Germinal center (tissue), 1 donor: Measurements from ENCODE around the gene COPZ1.
A peak's percentile ranks its signal among the peaks of the same experiment; 100 is the strongest.
"Not testable (repeated sequence)": the region's sequence is repeated elsewhere in the genome, so short reads cannot be mapped to it uniquely, and the experiment has no call there.

ENCODE experiments used
- DNase-seq: peaks from one replicate; pipeline ENCODE4 v3.0.0; 2012; ENCODE audit warnings: mixed read lengths, low spot score

COPZ1 gene

DNA sequence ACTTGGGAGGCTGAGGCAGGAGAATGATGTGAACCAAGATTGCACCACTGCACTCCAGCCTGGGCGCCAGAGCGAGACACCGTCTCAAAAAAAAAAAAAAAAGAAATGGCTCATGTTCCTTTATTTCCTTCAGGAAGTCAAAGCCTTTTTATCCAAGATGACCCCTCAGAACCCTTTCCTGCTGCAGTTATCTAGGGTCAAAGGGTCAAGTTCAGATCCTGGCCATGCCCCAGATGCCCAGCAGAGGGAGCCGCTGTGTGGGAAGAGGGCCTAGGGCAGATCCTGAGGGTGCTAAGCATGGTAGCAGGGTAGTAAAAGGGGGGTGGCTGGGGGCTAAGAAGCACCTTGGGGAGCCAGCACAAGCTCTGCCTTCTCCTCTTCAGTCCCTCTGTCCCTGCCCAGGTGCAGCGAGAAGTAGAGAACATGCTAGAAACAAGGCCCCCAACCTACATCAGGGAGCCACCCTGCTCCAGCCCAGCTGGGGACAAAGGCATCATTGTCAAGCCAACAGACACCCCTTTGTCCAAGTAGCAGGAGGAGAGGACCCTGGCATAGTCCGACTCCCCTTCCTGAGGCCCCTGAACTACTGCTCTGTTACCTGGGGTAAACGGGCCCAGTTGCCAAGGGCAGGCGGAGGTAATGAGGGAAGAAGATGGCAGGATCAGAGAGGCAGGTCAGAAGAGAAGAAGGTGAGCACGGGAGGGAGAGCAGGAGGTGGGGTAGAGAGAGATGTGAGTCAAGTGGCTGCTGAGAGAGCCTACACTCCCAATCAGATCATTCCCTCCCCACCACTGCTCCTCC lies 30.6 kb upstream of the COPZ1 start:
- peak; percentile 61 for DNase-seq

DNA sequence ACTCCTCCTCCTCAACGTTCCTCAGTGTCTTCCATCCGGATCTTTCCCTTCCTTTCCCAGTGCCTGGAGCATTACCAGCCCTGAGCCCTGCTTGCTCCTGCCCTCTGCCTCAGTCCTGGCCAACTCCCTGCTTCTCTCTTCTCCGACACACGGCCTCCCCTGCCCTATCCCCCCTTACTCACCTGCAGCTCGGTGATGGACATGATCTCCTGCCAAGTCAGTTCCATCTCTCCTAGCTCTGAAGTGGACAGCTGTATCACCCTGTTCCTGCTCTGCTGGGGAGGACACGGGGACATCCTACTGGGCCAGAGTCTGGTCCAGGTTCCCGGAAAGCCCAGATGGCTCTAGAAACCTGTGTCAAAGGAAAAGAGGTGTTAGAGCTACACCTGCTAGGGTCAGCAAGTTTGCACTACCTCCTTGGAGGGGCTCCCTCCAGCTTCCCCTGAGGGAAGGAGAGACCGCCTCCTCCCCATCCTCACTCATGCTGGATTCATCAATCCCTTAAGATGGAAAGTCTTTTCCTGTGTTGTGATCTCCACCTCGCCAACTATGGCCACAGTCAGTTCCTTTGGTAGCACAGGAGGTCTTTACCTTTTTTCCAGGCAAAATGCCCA lies 29.9 kb upstream of the COPZ1 start:
- DNase-seq, result no peak

DNA sequence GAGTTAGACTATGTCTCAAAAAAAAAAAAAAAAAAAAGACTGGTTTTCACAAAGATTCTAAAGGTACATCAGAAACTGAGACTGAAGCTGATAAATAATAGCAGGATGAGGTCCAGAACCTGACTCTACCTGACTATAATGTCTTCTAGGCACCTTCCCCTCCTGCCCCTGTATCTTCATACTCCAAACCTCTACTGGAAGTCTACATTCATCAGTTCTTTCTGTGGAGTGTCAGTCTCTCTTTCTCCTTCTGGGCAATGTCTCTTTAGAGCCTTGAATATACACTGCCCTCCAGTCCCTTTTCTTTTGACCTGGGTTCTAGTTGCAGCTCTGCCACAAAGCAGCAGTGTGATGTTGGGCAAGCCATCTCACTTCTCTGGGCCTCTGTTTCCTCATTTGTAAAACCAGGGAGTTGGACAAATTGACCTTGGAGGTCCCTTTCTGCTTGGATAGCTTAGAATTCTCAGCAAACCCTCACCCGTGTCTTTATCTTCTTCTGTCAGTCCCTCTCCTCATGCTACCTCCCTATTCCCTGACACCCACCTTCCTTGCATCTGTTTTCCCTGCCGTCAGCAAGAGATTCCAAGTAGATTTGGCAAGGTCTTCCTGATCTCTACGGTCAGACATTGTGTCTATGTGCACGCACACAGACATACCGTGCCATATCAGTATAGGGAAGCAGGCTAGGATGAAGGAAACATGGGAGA lies 28.4 kb upstream of the COPZ1 start:
- no peak for DNase-seq

DNA sequence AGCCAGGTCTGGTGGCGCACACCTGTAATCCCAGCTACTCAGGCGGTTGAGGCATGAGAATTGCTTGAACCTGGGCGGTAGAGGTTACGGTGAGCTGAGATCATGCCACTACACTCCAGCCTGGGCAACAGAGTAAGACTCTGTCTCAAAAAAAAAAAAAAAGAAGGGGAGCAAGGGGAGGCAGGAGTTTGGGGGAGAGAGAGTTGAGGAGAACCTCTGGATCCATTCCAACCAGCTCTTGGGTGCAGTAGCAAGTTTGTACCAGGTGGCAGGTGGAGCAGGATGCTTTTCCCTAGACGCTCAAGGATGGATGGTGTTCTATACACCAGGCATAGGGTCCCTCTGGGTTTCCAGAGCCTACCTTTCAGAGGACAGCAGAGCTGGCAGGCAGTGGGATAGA lies 26.0 kb upstream of the COPZ1 start:
- DNase-seq, result no peak

DNA sequence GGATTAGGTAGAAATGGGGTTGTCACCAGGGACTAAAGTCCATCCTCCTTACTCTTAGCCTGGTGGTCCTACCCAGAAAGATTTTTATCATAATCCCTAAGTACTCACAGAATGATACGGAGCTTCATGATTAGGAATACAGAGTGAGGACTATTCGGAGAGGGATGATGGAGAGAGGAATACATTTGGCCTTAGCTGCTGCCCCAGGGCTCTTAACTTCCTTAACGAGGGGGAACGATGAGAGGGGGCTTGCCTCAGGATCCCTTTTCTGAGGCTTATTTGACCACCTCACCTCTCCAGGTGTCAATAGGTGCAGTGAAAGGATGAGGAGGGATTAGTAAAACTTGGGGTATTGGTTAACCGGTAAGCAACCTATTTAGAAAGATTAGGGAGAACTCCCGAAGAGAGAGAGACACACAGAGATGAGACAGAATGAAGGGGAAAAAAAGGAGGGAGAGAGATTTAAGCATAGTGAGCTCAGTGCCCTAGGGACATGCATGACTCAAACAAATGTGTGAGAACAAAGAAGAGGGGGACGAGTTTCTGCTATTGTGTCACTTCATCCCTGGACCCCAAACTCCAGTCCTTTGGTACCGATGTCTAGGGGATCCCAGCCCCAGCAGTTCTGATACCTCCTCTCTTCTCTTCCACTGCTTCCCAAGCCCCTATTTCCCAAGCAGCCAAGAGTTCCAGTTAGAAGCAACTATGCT lies 25.3 kb upstream of the COPZ1 start:
- no peak for DNase-seq

DNA sequence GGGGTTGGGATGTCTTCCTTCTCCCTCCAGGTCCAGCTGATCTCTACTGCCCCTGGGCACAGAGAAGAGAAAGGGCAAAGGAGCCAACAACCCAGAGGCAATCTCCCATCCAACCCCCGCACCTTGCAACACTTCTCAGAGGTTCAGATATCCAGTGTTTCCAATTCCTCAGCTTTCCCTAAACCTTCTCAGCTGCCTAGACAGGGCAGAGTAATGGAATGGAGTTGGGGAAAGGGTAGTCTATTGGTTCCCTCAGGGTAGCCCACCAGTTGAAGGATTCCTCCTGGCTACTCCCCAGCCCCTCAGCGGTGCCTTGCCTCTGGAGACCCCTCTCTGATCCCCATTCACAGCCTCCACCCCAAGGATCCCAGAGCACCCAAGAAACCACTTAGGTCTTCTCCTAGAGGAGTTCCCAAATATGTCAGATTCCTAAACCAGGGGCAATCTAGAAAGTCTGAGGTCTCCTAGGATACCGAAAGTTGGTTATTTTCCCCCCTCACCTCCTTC lies 24.7 kb upstream of the COPZ1 start:
- no peak for DNase-seq

DNA sequence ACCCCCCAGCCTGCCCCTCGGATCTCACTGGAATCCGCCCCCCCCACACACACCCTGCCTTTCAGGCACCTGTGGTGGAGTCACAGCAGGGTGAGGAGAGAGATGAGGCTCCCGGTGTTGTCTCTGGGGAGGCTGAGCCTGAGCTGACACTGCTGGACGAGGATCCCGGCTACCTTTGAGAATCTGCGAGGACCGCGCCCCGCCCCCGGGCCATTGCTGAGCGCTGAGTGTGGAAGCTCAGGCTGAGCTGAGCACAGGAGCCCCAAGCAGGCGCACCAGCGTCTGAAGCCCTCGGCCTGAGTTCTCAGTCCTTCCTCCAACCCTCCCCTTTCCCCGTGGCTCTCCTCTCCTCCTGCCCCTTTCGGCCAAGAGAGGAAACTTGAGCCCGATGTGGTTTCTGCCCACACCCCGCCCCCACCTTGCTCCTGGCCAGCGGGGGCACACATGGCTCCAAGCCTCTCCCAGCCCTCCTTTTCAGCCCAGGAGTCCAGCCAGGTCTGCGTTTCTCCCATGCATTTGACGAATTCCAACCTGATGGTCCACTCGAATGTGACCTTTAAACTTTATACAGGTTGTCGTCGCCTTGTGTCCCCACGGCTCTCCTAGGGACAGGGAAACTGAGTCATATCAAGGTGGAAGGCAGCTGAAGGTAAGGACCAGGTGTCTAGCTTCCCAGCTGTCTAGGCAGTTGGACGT lies 24.1 kb upstream of the COPZ1 start, which contains the start of gene NFE2:
NFE2 (minus strand) TSS at position 284 of the 696 bp plus-strand sequence. CDS start 5,767 bp downstream, outside the sequence.
- DNase-seq, result no peak

DNA sequence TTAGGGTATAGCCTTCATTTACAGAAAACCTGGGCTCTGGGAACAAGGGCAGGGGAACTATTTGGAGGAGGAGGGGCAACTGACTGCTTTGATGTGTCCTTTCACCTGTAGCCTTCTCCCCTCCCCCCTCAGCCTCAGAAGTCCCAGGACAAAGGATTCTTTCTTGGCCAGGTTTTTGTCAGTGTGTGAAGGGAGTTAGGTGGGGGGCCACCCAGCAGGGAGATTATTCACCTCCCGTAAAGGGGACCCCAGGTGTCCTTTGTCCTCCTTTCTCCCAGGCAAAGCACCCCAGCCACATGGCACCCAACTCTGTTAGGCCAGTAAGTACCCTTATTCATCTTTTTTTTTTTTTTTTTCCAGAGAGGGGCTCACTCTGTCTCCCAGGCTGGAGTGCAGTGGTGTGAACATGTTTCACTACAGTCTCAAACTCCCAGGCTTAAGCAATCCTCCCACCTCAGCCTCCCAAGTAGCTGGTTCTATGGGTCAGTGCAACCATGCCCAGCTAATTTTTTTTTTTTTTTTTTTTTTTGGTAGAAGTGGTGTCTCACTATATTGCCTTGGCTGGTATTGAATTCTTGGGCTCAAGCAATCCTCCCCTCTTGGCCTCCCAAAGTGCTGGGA lies 23.4 kb upstream of the COPZ1 start:
- no peak for DNase-seq

DNA sequence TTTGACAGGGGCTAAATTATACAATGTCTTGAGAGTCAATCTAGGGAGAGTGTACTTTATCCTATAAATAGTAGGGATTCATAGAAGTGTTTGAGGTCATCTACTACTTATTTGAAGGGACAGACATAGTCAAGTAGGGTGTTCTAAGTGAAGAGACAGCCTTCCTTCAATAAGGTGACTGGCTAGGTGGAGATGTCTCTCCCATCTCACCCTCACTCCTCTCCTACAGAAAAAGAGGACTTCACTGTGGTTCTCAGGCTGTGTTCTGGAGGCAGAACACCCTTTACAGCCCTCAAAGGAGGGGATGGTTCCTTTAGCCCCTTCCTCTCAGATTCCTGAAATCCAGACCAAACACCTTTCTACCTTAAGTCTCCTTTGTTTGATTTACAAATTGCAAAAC lies 21.3 kb upstream of the COPZ1 start:
- no peak for DNase-seq

DNA sequence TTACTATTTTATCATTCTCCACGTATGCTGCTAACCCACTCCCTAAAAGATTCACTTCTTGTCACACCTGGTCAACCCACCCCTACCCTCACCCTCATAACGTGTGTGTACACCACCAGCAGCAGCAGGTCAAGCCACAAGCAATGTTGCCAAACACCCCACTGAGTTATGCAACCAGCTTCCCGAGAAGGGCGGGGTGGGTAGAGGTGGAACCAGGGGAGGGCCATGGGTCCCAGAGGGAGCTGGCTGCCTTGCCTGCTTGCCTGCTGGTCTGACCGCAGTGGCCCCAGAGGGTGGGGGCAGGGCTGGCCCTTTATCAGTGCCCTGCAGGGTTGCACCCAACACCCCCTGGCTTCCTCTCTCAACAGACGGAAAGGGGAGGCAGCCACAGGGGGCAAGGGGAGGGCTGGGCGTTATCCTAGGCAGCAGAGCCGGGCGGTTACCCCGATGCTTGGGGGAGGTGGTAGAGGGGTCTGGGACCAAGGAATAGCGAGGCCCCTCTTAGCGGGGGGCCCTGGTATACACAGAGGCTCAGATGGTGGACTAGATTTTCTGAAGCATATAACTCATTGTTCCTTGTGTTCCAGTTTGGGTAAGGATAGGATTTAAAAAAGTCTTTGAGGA lies 20.6 kb upstream of the COPZ1 start:
- peak; percentile 29 for DNase-seq

DNA sequence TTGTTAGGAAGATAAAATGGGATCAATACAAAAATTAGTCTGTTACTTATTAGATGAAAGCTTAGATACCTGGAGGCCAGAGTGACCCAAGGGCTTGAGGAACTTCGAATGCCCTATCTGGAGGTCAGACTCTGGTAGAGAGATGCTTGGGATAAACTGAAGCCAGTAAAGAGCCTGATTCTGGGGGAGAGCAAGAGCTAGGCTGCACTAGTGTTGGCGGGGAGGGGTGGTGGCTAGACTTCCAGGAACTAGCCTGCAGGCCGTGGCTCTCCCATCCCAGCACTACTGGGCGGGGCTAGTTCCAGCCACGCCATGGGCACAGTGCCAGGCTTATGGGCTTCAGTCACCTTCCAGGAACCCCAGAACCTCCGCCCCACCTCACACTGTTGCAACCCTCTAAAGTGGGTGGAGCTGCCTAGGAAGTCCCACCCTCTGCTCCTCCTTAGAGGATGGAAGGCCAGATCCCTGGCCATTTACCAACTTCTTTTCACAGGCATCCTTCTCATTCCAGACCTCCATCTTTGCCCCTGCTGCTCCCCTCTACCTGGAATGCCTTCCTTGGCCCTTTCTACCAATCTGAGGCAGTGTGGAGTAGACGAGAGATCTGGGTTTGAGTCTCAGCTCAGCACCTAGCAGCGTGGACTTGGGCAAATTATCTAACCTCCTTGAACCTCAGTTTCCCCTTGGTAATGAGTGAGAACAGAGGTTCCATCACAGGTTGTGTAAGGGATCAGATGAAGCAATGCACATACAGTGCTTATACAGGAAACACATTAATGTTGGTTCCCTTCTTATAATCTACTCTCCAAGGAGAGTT lies 17.8 kb upstream of the COPZ1 start:
- DNase-seq, result no peak

DNA sequence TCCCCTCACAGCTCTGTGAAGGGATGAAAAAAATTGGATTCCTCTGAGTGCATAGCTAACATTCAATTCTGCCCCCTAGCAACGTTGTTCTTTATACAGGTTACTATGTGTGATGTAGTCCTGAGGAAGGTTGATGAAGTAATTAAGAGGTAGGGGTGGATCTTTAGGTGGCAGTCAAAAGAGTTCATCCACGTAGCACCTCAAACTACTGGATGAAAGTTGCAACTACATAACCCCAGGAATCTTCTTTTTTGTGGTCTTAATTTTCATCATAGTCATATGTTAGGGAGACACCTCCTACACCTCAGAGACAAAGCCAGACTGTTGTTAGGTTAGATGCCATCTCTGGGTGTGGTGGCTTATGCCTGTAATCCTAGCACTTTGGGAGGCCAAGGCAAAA lies 13.9 kb upstream of the COPZ1 start:
- DNase-seq, result no peak

DNA sequence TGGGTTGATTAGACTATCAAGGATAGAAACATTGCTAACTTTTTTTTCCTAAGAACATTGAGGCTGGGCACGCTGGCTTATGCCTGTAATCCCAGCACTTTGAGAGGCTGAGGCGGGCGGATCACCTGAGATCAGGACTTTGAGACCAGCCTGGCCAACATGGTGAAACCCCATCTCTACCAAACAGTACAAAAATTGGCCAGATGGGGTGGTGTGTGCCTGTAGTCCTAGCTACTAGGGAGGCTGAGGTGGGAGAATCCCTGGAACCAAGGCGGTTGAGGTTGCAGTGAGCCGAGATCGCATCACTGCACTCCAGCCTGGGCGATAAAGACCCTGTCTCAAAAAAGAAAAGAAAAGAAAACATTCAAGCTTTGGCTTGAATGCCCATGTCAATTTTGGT lies 12.6 kb upstream of the COPZ1 start:
- DNase-seq, result not testable (repeated sequence)

DNA sequence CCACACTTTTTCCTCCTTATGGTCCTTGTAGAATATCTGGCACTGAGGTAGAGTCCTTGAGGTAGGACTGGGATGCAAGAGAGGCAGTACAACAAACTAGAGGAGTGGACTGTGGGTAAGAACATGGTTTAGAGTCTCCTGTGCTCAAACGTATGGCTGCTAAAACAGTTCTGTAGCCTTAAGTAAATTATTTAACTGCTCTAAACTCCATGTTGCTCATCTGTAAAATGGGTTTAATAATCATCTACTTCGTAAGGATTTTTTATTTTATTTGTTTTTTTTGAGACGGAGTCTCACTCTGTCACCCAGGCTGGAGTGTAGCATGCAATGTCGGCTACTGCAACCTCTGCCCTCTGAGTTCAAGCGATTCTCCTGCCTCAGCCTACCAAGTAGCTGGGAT lies 3.6 kb upstream of the COPZ1 start:
- no peak for DNase-seq

DNA sequence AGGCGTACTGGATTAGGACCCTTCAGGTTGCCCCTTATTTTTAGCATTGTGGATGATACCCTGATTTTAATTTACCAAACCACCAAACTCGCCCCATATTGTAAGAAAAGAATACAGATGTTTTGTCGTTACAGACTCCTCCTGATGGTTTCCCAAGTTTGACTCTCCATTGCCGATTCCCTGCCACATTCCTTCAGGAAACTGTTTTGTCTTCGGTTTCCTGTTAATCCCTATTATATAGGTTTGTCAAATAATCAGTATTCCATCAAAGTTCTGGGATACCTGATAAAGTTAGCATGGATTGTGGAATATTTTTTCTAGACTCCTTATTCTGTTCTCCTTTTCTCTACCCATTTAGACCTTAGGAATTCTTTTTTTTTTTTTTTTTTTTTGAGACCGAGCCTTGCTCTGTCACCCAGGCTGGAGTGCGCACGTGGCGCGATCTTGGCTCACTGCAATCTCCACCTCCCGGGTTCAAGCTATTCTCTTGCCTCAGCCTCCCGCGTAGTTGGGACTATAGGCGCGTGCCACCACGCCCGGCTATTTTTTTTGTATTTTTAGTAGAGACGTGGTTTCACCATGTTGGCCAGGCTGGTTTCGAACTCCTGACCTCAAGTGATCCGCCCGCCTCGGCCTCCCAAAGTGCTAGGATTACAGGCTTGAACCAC lies 645 bp downstream of the COPZ1 start:
- DNase-seq, result not testable (repeated sequence)

DNA sequence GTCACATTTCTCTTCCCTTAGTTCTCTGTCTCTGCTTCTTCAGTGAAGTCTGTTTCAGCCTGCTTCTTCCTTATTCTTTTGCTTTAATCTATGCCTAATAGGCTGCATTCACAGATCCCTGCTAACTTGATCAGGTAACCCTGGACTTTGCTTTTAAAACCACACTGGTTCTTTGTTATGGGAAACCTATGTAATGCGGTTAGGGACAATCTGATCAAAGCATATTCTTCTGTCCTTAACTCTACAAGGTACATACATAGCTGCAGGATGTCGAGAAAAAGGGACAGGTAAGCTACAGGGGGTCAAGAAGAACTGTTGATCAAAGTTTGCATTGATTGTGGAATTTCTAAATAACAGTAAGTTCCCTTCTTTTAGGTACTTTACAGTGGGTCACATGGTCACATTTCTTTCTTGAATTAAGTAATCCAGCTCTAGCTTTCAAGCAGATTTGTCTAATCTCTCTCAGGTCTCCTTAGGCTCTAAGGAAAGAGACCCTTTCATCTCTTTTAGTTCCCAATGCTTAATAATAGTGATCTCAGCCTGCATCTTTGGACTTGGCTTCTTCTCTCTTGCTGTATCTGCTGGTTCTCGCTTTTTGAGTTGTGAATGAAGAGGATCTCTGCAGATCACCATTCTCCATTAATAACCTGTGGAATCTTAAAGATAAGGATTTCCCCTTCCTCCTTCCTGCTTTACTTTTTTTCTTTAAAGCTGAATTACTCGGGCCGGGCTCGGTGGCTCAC lies 3.8 kb downstream of the COPZ1 start:
- DNase-seq, result no peak

DNA sequence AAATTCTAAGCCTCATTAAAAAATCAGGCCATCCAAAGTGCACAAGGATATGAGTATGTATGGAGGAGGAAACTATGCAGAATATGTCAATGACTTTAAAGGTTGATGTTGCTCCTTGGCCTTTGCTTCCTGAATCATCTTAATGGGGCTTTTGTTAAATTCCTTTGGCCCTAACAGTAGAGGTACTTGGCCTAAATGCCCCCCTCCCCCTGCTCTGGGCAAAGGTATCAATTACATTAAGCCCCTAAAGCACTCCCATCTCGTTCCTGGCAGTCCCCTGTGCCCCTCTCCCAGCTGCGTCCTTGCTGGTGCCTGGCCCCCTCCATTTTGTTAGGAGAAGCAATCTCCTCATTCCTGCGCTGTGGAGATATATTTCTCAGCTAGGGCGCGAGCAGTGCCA lies 4.8 kb downstream of the COPZ1 start:
- no peak for DNase-seq

DNA sequence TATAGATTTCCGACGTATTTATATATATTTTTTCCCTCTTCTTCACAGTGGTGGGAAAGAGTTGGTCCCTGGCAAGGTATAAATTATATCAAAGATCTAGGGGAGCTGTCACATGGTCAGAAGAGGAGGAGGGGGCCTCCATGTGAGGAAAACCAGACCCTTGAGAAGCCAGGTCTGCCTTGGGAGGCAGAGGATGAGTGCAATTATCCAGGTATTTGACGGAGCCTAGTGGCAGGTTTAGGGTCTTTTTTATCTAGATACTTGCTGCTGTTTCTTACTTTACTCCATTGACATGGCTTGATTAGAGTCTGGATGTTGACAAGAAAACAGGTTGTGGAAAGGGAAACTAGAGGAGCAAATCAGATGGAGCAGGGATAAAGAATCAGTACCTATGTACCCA lies 5.5 kb downstream of the COPZ1 start:
- DNase-seq, result no peak

DNA sequence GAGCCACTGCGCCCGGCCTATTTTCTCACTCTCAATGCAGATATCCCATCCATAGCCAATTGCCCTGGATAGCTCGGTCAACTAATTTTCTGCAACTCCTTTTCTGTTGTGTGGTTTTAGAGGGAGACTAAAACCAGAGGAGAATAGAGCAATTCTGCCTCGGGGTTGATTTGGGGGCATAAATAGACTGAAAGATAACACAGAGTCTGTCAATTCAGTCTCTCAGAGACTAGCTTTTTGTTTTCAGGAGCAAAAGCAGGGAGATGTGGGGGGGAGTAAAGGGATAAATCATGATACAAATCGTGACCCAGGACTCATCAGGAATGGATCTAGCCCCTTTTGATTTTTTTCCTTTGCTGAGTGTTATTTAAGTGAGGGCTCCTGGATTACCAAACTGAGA lies 6.5 kb downstream of the COPZ1 start:
- no peak for DNase-seq
